OCI-LY1 (cell line): Measurements from ENCODE around the gene FLAD1.

ENCODE experiments used
- H2AFZ ChIP-seq: fragments of 200-600 bp; sonication (generic), shearing (Covaris generic); 2 replicates; pipeline ENCODE4 v1.6.0; 2014; ENCODE audit warnings: antibody characterized with exemption, mild to moderate bottlenecking, low read length
- H3F3A ChIP-seq: fragments of 200-600 bp; sonication (generic), shearing (Covaris generic); 2 replicates; pipeline ENCODE4 v1.6.0; 2014; ENCODE audit warnings: mild to moderate bottlenecking, antibody characterized with exemption, low read length, moderate library complexity; ENCODE audit not compliant: insufficient read depth
- H3K27ac ChIP-seq: fragments of 200-600 bp; sonication (generic); 2 replicates; pipeline ENCODE4 v1.5.1; 2014; ENCODE audit warnings: low read length, mixed run types, mild to moderate bottlenecking, low read depth; ENCODE audit not compliant: poor library complexity, severe bottlenecking
- H3K27me3 ChIP-seq: fragments of 200-600 bp; sonication (generic); 2 replicates; pipeline ENCODE4 v1.6.0; 2014; ENCODE audit warnings: antibody characterized with exemption, mild to moderate bottlenecking, low read length, moderate library complexity; ENCODE audit not compliant: insufficient read depth
- H3K36me3 ChIP-seq: fragments of 200-600 bp; sonication (generic); 2 replicates; pipeline ENCODE4 v1.6.1; 2014; ENCODE audit warnings: mild to moderate bottlenecking, antibody characterized with exemption, low read length, moderate library complexity, mixed read lengths; ENCODE audit not compliant: insufficient read depth
- H3K4me1 ChIP-seq: fragments of 200-600 bp; sonication (generic); 2 replicates; pipeline ENCODE4 v1.5.1; 2014; ENCODE audit warnings: mild to moderate bottlenecking, low read length, moderate library complexity; ENCODE audit not compliant: insufficient read depth, severe bottlenecking
- H3K4me2 ChIP-seq: fragments of 200-600 bp; sonication (generic), shearing (Covaris generic); 2 replicates; pipeline ENCODE4 v1.6.1; 2014; ENCODE audit warnings: low read length
- H3K4me3 ChIP-seq: fragments of 200-600 bp; sonication (generic); 2 replicates; pipeline ENCODE4 v1.5.1; 2014; ENCODE audit warnings: low read length, low read depth, mild to moderate bottlenecking, mixed read lengths; ENCODE audit not compliant: poor library complexity, severe bottlenecking
- H3K79me2 ChIP-seq: fragments of 200-600 bp; shearing (Covaris generic); 2 replicates; pipeline ENCODE4 v1.6.1; 2016; ENCODE audit warnings: mixed run types, low read length, mixed read lengths; ENCODE audit not compliant: insufficient read depth
- H3K9ac ChIP-seq: fragments of 200-600 bp; sonication (generic), shearing (Covaris generic); 2 replicates; pipeline ENCODE4 v1.6.1; 2014; ENCODE audit warnings: mild to moderate bottlenecking, low read length, mixed read lengths
- H3K9me2 ChIP-seq: fragments of 200-600 bp; sonication (generic), shearing (Covaris generic); 2 replicates; pipeline ENCODE4 v1.6.1; 2014; ENCODE audit warnings: low read depth, mild to moderate bottlenecking, low read length, mixed read lengths
- H3K9me3 ChIP-seq: fragments of 200-600 bp; shearing (Covaris generic); 2 replicates; pipeline ENCODE4 v1.6.1; 2014; ENCODE audit warnings: low read length, mixed read lengths
- H4K20me1 ChIP-seq: fragments of 200-600 bp; sonication (generic), shearing (Covaris generic); 2 replicates; pipeline ENCODE4 v1.6.0; 2016; ENCODE audit warnings: mild to moderate bottlenecking, low read length; ENCODE audit not compliant: insufficient read depth
- EZH2 ChIP-seq: fragments of 200-600 bp; sonication (generic), shearing (Covaris generic); IDR thresholded peaks from 2 replicates; pipeline ENCODE4 v1.8.0; 2017; ENCODE audit warnings: borderline replicate concordance, mixed run types, mild to moderate bottlenecking, antibody characterized with exemption, low read length, moderate library complexity, mixed read lengths
- TF ChIP-seq, protein P1 (sequence below): fragments of 200-600 bp; sonication (generic), shearing (Covaris generic); IDR thresholded peaks from 2 replicates; pipeline ENCODE4 v1.5.1; 2017; ENCODE audit warnings: mild to moderate bottlenecking, antibody characterized with exemption, low read length, moderate library complexity, mixed read lengths

FLAD1 gene

DNA sequence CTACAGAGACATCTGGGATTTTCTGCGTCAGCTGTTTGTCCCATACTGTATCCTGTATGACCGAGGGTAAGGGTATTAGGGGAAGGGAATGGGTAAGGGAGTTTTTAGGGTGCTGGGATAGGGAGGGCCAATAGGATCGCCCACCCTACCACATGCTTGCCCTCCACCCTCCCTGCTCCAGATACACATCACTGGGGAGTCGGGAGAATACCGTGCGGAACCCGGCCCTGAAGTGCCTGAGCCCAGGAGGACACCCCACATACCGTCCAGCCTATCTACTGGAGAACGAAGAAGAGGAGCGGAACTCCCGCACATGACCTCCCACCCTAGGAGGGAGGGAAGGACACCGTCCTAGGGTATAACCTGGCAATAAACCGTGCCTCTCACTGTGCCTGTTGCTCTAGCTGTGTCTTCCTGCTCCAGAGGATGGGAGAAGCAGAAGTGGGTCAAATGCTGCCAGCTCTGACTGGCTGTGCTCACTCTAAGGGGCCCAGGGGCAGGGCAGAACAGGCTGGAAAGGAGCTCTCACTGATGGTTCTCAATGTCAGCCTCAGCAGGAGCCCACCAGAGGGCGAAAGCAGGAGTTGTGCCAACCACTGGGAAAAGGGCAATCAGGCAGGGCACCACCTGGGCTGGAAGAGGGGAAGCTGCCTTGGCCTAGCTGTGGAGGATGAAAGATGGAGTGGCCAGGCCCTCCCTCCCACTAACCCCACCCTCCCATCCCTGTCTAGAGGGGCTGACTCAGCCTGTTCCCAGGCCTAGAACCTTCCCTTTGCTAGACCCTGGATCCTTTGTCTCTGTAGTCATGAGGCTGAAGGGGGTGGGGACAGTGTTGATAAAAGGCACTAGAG lies 9.8 kb downstream of the FLAD1 start:
- Histone ChIP-seq H4K20me1 (no peaks in the 10 kb centered on the region), H2AFZ (no peak overlapping the region), H3K27ac (no peak overlapping the region), H3K79me2 (no peaks in the 10 kb centered on the region), H3K27me3 (no peaks in the 10 kb centered on the region), H3K9ac (no peak overlapping the region), H3K4me2 (no peak overlapping the region), H3F3A (no peaks in the 10 kb centered on the region), H3K4me1 (peaks cover 8% of the 10 kb centered on the region), H3K4me3 (no peak overlapping the region), H3K9me3 (no peaks in the 10 kb centered on the region), H3K9me2 (no peaks in the 10 kb centered on the region), H3K36me3 (peaks cover 30% of the 10 kb centered on the region)
- TF ChIP-seq, protein P1, sequence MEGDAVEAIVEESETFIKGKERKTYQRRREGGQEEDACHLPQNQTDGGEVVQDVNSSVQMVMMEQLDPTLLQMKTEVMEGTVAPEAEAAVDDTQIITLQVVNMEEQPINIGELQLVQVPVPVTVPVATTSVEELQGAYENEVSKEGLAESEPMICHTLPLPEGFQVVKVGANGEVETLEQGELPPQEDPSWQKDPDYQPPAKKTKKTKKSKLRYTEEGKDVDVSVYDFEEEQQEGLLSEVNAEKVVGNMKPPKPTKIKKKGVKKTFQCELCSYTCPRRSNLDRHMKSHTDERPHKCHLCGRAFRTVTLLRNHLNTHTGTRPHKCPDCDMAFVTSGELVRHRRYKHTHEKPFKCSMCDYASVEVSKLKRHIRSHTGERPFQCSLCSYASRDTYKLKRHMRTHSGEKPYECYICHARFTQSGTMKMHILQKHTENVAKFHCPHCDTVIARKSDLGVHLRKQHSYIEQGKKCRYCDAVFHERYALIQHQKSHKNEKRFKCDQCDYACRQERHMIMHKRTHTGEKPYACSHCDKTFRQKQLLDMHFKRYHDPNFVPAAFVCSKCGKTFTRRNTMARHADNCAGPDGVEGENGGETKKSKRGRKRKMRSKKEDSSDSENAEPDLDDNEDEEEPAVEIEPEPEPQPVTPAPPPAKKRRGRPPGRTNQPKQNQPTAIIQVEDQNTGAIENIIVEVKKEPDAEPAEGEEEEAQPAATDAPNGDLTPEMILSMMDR: peak; percentile 32
- TF ChIP-seq EZH2: no peak

DNA sequence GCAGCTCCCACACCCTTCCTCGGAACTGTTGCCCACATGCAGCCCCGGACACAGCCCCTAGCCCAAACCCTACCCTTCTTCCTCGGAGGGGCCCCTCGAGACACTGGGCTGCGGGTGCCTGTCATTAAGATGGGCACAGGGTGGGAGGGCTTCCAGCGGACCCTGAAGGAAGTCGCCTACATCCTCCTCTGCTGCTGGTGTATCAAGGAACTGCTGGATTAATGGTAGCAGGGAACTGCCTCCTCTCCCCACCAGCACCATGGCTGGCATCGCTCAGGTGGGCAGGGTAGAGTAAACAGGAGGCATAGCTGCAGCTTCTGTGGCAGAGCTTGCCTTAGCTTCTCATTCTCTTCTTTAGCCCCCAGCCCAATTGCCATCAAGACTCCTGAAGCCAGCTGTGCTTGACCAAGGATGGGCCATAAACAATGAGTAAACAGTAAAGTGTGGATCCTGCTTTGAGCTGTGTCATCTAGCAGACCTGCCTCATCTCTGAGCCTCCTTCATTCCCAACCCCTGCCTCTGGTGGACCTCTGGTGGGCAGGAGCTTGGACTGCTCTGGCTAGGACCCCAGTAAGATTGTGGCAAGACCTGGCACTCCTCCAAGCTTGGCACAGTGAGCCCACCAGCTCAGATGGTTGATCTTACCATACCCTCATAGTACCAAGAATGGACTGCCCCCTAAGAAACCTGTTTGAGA lies 10.6 kb downstream of the FLAD1 start, which contains the start of gene LENEP:
TSS of gene LENEP (plus strand) at position 15 of the 697 bp plus-strand sequence. CDS start at position 37, 22 bp downstream.
- H3K27me3 ChIP-seq: no peaks in the 10 kb centered on the region
- peak within 1 kb of the TSS; percentile 43 for H3K27ac ChIP-seq
- H3K4me2 ChIP-seq: no peak within 1 kb of the TSS
- H3K9me3 ChIP-seq: no peaks in the 10 kb centered on the region
- H3F3A ChIP-seq: no peaks in the 10 kb centered on the region
- H3K79me2 ChIP-seq: no peaks in the 10 kb centered on the region
- no peak within 1 kb of the TSS for H3K4me3 ChIP-seq
- peaks cover 9% of the 10 kb centered on the region for H3K4me1 ChIP-seq
- H3K9me2 ChIP-seq: no peaks in the 10 kb centered on the region
- no peaks in the 10 kb centered on the region for H4K20me1 ChIP-seq
- TF ChIP-seq, protein P1: no peak
- TF ChIP-seq EZH2: no peak
- no peak within 1 kb of the TSS for H2AFZ ChIP-seq
- H3K9ac ChIP-seq: no peak within 1 kb of the TSS
- H3K36me3 ChIP-seq: peaks cover 22% of the 10 kb centered on the region

DNA sequence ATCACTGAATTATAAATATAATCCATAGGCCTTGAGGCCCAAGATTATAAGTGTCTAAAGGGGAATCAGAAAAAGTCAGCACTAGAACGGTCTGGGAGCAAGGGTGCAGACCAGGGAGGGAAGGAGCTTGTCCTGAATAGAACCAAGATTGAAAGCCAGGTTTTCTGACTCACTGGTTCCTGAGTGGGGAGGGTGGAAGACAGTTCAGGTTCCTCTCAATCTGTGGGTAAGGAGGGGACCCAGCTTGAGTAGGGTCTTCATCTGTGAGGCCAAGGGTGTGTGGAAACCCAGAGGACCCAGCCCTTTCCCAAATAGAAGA lies 11.1 kb downstream of the FLAD1 start:
- no peak overlapping the region for H3K4me3 ChIP-seq
- no peaks in the 10 kb centered on the region for H4K20me1 ChIP-seq
- peaks cover 14% of the 10 kb centered on the region for H3K4me1 ChIP-seq
- TF ChIP-seq, protein P1: no peak
- no peak for TF ChIP-seq EZH2
- no peak overlapping the region for H2AFZ ChIP-seq
- no peaks in the 10 kb centered on the region for H3K27me3 ChIP-seq
- no peaks in the 10 kb centered on the region for H3K9me2 ChIP-seq
- H3K79me2 ChIP-seq: no peaks in the 10 kb centered on the region
- no peaks in the 10 kb centered on the region for H3K9me3 ChIP-seq
- H3K36me3 ChIP-seq: peaks cover 17% of the 10 kb centered on the region
- H3K4me2 ChIP-seq: no peak overlapping the region
- H3K27ac ChIP-seq: peak overlapping the region; percentile 43
- H3K9ac ChIP-seq: no peak overlapping the region
- H3F3A ChIP-seq: no peaks in the 10 kb centered on the region
